ENCODE results near the gene SNHG17. TPM values are rescaled to one million over a fixed set of nuclear protein-coding genes. Genes with fewer than 3 reads are reported as not detected.

SNHG17 gene
- total RNA-seq, 4 donors from 2014 or later = 17.9 to 37.7 (median 28.0) TPM

GRCh38 chr20:38373231-38373867, 61.8 kb downstream of the SNHG17 start:
- Histone ChIP-seq H3K9me3 (no peaks in the 10 kb centered on the region), H3K27me3 (peaks cover 0 to 11% (median 0%) of the 10 kb centered on the region in 4 donors), H3K36me3 (no peaks in the 10 kb centered on the region), H3K4me1 (no peaks in the 10 kb centered on the region), H3K27ac (no peak overlapping the region), H3K4me3 (no peak overlapping the region)
- DNase-seq = no peak
- TF ChIP-seq POLR2A (IDR thresholded peaks at IDR 0.05) (no peak), CTCF (IDR thresholded peaks at IDR 0.05) (no peak)
- intact Hi-C loops (cut with DNase I) = no loop called here
- 49 to 67% methylated on average over 3 to 4 of the region's 7 CpGs for WGBS, 2 donors

- no peak for TF ChIP-seq CTCF (IDR thresholded peaks at IDR 0.05)
- H3K27ac ChIP-seq = no peak overlapping the region
- H3K9me3 ChIP-seq = no peaks in the 10 kb centered on the region
- no peaks in the 10 kb centered on the region for H3K36me3 ChIP-seq
- H3K4me3 ChIP-seq = no peak overlapping the region
- peaks cover 0 to 11% (median 0%) of the 10 kb centered on the region in 4 donors for H3K27me3 ChIP-seq
- no peak for DNase-seq
- 67 to 72% methylated on average over 5 of the region's 5 CpGs for WGBS, 2 donors
- no peaks in the 10 kb centered on the region for H3K4me1 ChIP-seq
- intact Hi-C loops (cut with DNase I) = no loop called here
These were observed 62.3 kb downstream of the SNHG17 start for GRCh38 chr20:38372806-38373205.

Small RNA genes within 50 kb of the gene (small RNA-seq; reads per million reads assigned to genes)
- gene RF00056 (0 reads per million in 4 donors), gene SNORA60 (17.7 to 35.2 (median 24.8) reads per million in 4 donors), gene SNORA71A (20.1 to 28.9 (median 25.4) reads per million in 4 donors), gene SNORA71B (5.3 to 8.5 (median 8.3) reads per million in 4 donors), gene SNORA71C (8.2 to 32.4 (median 16.0) reads per million in 4 donors), gene SNORA71D (448 to 1,022 (median 544) reads per million in 4 donors), gene SNORA71E (0 reads per million in 4 donors)

Other genes with a start within 250 kb of the SNHG17 start
- 1 to 10 TPM in 1 of 4 donors, under 1 TPM in 3; 0.12 to 3.4 (median 0.39) TPM for gene KIAA1755, start 174.6 kb downstream of the SNHG17 start, total RNA-seq
- gene BPI, start 131.2 kb downstream of the SNHG17 start, total RNA-seq = under 1 TPM in 1 of 4 donors, not detected in 3; 0.26 TPM
- under 1 TPM in 1 of 4 donors, not detected in 3; 0.18 TPM for gene LBP, start 88.8 kb downstream of the SNHG17 start, total RNA-seq
- 10 to 100 TPM; 17.4 to 38.5 (median 26.9) TPM for gene RALGAPB, start 37.5 kb upstream of the SNHG17 start, total RNA-seq
- gene ADIG, start 145.9 kb upstream of the SNHG17 start, total RNA-seq = not detected
- 10 to 100 TPM in 3 of 4 donors, 1 to 10 TPM in 1; 4.7 to 14.8 (median 12.4) TPM for gene ARHGAP40, start 166.5 kb upstream of the SNHG17 start, total RNA-seq

All from esophagus squamous epithelium (tissue), 5 donors.